ENCODE results near the gene GID8.
"Not testable (repeated sequence)": the region's sequence is repeated elsewhere in the genome, so short reads cannot be mapped to it uniquely, and the experiment has no call there.

Gene GID8

DNA sequence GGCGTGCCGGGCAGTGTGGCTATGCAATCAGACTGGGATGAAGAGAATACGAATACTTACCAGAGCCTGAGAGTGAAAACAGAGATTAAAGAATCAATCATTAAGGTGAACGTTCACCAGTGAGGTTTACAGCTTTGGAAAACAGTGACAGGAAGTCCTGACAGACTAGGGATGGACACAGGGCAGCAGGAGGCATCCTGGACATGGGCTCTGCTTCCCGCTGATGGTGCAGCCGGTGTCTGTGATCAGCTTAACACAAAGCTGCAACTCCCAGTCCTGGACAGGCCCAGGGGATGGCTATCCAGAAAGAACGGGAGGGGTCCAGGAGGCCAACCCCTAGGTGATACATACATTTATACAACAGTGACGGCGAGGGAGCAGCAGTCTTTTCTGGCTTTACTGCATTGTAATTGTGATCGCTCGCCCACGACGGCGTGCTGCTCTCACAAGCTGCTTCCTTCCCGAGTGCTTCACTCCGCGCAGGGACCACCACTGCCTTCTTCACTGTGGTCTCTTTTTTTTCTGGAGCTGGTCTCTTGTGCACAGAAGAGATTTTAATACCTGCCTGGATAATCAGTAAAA is 32.3 kb upstream of the GID8 start:
- DNase-seq: no peak

DNA sequence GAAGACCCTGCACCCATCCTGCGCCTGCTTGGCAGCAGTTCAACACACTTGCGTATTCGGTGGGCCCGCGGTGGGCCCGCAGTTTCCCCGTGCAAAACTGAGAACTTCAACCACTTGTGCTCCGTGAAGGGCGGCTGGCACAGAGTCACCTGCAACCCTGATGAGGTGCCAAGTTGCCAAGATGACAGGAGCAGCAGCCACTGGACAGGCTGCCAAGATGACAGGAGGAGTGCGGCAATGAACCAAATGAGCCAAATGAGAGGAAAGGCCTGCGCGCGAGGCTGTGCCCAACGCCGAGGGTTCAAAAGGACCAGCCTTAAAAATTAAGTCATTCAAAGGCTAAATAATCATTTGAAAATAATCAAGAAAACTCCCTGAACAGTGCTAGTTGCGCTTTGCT is 31.7 kb upstream of the GID8 start:
- DNase-seq: no peak

DNA sequence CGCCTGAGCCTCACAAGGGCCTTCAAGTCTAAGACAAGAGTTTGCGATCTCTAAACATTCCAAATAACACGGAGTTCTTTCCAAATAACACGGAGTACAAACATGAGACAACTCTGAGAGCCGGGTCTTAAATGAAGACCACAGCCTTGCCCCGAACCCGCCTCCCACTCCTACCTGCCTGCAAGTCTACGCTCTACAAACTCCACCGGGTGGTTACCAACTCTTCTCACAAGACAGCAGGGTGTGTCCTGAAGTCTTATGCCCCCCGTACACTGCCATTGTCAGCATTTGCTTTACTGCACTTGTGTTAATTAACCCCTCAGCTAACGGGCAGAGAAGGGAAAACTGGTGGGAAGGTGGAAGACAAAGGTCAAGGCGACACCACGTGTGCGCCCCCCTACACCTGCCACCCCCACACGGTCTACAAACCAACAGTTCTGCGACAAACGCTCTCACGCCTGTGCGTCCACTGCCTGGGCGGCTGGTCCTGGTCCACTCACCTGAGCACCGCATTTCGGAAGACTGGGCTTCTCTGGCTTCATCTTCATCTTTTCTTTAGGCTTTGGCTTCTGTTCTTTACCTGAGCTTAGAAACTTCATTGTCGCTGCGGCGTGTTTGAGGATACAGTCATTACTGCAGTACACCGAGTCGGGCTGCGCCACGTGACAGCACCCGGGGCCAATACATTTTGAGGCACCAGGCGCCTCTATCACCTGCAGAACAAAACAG is 31.1 kb upstream of the GID8 start:
- no peak for DNase-seq

DNA sequence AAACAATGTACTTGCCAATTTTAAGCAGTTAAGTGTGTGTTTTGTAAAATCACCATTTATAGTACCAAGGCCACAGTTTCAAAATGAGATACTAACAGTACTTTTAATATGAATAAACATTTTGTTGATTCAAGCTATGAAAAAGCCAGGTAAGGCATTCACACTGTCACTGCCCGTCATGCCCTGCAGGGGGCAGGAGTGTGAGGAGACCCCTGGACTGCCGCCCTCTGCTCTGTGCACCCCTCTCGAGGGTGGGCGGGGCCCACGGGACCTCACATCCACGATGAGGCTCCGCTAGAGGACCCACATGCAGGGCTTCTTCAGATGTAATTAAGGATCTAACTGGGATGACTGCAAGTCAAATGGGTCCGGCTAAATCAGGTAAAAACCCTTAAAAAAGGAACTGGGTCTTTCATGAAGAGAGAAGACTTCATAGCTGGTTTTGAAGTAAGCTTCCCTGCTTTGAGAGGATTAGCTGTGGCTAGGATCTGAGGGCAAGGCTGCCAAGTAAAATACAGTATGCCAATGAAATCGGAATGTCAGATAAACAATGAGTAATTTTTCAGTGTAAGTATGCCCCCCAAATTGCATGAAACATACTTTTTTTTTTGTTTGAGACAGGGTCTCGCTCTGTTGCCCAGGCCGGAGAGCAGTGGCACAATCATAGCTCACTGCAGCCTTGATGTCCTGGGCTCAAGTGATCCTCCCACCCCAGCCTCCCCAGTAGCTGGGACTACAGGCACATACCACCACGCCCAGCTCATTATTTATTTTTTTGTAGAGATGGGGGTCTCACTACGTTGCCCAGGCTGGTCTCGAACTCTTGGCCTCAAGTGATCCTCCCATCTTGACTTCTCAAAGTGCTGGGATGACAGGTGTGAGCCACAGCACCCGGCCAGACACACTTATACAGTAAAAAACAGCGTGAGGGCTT is 30.3 kb upstream of the GID8 start:
- no peak for DNase-seq

DNA sequence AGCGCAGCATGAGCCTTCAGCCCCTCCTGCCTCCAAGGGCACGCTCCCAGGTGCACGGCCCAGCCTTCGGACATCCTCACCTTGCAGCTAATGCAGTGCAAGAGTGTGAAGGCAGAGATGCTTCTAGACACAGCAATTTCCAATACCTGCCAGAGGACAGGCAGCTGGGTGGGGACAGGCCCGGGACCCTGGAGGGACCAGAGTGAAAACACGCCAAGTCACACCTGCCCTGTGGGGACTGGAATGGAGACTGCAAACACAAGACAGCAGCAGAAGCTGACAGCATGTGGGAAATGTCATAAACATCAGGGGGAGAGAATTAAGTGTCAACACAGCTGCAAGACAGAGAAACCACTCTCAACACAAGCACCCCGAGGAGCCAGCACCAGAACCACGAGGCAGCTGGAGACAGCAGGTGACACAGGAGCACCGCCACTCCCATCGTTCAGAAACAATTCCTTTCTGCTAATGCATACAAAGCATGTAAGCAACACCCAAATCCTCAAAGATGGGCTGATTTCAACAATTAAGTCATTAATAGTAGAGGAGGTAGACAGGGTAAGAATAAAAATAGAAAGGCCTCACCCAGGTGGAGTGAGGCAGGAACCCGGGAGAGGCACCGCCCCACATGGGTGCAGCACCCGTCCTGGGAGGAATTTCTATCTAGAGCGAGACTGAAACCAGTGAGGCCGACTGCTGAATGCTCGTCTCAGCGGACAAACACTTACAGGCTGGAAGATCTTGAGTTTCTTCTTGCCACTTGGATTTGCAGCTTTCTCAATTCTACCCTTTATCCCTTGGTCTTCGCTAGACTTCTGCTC is 28.8 kb upstream of the GID8 start:
- DNase-seq: no peak

DNA sequence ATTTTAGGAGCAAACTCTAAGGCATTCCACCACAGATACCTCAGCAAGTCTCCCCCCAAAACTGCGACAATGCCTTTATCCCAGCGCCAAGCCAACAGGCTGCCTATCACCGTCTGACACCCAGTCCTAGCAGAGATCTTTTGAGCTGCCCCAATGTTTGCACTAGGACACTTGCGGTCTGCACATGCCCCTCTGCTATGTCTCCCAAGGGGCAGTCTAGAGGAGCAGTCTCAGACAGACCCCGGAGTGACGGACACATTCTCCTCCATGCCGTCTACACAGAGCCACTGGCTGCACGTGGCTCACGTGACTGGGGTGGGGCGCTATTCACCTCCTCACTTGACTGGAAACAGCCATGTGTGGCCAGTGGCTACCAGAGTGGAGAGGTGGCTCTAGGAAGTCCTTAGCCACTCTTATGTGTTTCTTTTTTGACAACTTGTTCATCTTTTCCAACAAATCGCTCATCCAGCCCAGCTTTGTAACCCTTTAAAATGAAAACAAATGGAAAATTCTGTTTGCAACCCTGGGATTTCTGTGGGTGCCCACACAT is 27.7 kb upstream of the GID8 start:
- no peak for DNase-seq

DNA sequence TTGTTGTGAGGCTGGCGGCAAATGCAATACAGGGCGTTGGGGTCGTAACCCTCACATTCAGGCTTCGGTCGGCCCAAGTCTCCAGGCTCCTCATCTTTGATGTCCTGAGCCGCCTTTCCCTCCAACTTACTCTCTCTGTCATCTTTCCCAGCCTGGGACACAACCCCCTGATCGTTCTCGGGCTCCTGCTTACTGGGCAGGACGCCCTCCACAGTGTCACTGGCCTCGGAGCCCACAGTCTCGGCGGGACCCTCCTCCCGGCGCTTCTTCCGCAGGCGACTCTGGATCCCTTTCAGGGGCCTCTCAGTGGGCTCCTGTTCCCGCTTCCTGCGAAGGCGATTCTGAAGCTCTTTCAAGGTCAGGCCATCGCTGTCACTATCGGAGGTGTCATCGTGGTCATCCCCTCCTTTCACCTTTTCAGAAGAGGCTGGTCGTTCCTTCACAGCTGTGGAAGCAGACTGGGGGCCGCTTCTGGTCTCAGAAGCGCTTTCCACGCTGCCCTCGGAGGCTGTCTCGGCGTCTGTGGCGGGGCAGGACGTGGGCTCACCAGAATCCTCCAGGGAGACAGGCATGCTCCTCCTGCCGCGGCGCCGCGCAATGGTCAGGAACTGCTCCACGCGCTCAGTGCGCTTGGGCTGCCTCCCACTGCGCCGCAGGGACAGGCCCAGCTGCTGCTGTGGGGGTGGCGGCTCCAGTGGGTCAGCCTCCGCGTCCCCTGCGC is 27.0 kb upstream of the GID8 start:
- DNase-seq: no peak

DNA sequence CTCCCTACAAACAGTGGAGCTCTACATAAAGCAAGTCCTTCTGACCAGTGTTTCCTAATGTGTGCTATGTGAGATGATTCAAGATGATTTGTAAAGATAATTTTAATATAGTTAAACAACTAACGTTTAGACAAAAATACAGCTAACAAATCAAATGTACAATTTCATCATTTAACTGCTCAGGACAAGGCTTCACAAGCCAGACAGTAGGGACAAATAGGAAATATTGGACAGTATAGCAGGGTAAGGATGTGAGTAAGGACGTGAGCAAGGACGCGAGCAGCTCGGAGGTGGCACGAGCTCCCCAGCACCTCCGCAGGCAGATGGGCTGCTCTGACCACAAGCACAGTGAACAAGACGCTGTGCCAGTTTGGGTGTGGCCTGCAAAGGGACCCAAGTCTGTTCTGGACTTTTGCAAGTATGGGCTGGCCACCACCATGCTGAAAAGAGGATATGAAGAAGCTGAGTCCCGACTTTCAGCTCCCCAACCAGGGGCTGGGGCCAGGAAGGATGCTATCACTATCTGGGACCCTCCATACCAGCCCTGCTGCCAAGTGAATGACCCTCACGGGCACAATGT is 26.2 kb upstream of the GID8 start:
- DNase-seq: no peak

DNA sequence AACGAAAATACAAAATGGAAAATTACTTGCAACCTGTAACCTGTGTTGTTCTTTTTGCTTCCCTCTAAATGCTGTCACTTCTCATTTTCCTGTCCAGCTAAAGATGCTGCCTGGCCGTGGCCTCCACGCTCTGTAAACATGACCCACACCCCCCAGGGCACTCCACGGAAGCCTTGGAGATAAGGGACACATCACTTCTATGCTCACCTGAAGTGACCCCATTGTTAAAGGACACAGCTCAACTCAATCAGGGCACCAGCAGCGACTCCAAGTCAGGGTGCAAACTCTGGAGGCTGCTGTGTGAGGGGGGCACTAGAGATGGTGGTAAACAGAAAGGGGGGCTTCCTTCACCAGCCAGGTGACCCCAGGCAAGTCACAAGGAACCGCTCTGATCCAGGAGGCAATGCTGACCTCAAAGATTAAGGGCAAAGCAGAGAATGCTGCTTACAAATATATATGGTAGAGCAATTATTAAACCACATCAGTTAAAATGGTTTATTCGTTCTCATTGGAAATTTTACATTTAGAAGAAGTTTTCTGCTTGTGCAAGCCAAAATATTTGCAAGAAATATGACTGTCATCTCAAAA is 24.8 kb upstream of the GID8 start:
- no peak for DNase-seq

DNA sequence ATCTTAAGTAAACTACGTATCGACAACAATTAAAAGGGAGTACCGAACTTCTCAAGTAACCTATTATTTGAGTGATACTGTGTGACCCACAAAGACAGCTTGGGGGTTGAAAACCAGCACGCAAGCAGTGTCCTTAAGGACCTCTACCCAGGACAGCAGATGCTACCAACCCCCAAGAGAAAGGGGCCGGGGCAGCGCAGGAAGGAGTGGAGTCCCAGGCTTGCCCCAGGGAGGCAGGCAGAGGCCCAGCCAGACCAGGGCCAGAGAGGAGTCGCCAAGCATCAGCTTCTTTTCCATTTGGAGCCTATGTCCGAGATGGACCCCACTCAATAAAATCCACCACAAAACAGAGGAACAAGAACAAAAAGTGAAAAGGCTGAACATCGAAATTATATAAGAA is 23.5 kb upstream of the GID8 start:
- no peak for DNase-seq

DNA sequence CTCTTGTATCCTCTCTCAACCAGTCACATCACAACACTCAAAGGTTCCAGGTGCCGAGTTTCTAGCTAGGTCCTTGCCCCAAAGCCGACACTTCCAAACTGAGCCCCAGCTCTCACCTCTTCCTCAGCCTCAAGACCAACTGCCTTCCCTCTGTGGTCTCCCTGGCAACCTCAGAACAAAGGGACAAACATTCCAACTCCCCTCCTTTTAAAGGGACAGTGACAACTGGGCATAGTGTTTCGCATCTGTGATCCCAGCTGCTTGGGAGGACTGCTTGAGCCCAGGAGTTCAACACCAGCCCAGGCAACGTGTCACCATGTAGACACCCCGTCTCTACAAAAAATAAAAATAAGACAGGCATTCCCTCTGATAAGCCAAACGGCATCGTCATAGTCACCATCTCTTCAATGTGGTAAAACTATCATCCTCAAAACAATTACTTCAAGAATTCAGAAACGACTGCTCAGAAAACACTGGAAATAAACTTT is 22.9 kb upstream of the GID8 start:
- DNase-seq: peak; percentile 52

DNA sequence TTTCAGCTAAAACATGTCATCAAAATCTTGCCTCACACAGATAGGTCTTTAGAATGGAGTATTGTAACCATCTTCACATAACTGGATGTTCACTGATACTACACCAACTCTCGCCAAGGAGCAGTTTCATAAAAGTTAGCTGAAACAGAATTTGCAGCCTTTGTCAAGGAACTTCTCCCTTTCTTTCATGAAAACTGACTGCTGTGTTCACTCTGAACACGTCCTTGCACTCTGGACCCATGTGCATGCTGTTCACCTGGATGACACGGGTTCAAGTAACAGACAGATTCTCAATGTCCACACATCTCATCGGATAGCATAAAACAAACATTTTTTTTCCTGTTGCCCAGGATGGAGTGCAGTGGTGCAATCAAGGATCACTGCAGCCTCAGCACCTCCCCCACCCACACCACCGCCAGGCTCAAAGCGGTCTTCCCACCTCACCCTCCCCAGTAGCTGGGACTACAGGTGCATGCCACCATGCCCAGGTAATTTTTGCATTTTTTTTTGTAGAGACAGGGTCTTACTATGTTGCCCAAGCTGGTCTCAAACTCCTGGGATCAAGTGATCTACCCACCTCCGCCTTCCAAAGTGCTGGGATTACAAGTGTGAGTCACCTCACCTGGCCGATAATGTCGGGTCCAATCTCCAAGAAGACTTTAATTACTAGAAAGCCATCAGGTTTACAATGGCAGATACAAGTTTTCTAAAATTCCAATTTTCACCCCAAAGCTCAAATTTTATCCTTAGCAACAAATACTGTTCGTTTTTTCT is 21.1 kb upstream of the GID8 start:
- DNase-seq: no peak

DNA sequence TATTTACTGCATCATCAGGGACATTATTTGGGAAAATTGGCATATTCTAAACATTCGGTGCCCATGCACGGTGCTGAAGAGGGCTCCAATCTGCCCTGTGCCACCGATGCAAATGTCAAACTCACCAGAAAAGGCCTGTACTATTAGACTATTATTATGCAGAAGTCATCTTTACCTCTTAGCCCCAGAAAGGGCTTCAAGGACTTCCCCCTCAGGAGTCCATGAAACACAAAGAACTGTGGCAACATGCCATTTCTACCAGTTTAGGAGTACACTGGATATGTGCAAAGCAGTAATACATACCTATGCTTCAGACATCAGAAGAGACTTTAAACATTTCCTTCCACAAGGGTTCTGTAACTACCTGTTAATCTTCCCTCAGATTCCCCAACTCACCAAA is 20.2 kb upstream of the GID8 start:
- DNase-seq: no peak

DNA sequence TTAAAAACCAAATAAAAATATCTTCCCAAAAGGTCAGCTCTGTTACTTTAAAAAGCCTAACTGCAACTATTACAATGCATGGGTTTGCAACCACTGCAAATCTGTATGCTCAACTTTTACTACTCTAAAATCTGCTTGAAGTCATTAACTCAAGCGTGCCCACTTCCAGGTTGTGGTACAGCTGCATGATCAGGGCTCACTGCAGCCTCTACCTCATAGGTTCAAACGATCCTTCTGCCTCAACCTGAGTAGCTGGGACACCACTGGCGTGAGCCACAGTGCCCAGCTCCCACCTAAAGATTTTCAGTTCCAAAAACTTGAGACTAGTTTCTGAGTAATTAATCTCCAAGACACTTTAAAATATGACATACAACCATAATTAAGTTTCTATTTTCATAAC is 19.8 kb upstream of the GID8 start:
- no peak for DNase-seq

DNA sequence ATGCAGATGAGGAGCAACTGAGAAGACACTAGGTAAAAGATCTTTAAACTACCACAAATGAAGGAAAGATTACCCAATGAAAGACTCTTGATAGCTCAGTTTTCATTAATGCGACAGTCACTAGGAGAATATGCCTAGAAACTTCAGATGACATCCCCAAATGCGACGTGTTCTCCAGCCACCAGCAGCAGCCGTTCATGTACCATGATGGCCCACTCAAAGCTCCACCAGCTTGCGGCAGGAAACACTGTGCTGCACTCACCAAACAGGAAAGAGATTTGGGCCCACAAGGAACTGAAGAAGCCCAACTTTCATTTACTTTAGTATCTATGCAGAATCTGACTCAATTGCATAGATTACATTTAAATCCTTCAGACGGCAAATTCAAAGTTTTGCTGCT is 19.1 kb upstream of the GID8 start:
- DNase-seq: no peak

DNA sequence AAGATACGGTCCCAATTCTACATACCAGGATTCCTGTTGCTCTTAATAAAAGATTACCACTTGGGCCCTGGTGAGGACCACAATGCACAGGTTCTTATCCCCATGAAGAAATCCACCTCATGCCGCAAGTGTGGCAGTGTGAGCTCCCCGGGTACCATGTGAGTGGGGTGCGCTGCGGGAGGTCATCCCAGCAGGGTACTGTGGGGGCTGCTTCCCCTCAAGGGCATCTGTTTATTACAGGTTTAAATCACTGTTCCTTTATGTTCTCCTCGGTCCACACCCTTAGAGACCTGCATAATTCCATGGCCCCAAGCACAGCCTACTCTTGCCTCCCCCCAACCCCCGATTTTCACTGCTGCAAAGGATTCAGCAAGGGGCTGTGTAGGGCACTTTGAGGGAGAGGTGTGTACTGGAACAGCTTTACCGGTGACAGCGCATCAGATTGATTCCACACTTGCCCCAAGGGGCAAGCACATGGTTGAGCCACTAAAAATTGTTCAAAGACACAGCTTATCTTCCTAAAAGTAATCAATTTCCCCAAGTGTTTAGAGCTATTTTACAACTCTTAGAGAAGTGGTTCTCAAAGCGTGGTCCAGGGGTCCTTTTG is 17.8 kb upstream of the GID8 start:
- DNase-seq: no peak

DNA sequence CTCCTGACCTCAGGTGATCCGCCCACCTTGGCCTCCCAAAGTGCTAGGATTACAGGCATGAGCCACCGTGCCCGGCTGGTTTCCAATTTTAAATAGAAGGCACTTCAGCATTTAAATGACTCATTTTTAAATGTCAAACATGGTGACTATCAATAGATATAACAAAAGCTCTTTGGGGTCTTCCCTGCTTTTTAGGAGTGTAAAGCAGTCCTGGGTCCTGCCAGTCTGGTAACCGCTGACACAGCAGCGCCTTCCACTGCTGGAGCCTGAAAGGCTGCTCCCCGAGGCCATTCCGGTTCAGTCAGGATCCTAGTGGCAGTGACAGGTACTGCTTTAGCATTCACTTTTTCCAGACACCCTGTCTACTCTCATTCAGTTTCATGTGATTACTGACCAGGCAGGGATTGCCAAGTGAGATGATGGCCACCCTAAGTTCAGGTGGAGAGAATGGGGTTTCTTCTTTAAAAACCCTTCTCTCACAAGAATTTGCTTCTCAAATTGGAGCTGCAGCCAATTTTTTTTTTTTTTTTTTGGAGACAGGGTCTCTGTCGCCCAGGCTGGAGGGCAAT is 16.7 kb upstream of the GID8 start:
- no peak for DNase-seq

DNA sequence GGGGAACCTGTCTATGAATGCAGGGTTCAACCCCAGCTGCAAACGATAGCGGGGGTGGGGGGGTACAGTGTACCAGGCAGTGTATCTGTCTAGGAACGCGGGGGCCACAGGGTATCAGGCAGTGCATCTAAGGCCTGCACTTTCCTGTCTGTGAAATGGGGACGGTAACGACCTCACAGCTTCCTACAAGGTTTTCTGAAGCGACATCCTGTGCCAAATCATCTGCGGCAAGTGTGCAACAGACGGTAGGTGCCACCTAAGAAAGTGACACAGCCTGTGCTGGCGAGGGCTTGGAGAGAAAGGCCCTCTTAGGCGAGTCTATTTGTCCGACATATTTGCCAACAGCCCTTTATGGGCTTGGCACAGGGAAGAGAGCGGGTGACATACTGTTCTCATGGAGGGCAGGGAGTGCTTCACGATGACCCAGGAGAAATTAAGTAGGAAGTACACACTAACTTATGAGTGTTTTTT is 15.5 kb upstream of the GID8 start:
- no peak for DNase-seq

DNA sequence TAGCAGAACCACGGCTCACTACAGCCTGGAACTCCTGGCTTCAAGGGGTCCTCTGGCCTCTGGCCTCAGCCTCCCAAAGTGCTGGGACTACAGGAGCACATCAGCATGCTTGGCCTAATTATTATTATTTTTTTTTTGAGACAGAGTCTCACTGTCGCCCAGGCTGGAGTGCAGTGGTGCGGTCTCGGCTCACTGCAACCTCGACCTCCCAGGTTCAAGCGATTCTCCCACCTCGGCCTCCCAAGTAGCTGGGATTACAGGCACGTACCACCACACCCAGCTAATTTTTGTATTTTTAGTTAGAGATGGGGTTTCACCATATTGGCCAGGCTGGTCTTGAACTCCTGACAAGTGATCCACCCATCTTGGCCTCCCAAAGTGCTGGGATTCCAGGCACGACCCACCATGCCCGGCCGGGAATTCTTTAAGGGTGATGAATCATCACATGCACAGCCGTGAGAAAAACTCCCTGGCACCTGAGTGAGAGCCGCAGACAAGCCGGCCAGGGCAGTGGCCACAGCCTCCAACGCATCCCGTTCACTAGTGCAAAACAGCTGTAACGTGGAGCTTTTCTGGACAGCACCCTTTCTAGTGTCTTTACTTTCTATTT is 14.8 kb upstream of the GID8 start:
- DNase-seq: not testable (repeated sequence)

All from left hindlimb (tissue), 1 donor.